ENCODE measurements around the gene PATZ1. TPM values are rescaled to one million over a fixed set of nuclear protein-coding genes. Genes with fewer than 3 reads are reported as not detected.

The PATZ1 gene
- total and polyA plus RNA-seq, 9 of the 15 experiments (the other 6 are each of a cell fraction or from before 2014, with no cell fraction given), result 0.63 to 7.8 (median 4.2) TPM

DNA sequence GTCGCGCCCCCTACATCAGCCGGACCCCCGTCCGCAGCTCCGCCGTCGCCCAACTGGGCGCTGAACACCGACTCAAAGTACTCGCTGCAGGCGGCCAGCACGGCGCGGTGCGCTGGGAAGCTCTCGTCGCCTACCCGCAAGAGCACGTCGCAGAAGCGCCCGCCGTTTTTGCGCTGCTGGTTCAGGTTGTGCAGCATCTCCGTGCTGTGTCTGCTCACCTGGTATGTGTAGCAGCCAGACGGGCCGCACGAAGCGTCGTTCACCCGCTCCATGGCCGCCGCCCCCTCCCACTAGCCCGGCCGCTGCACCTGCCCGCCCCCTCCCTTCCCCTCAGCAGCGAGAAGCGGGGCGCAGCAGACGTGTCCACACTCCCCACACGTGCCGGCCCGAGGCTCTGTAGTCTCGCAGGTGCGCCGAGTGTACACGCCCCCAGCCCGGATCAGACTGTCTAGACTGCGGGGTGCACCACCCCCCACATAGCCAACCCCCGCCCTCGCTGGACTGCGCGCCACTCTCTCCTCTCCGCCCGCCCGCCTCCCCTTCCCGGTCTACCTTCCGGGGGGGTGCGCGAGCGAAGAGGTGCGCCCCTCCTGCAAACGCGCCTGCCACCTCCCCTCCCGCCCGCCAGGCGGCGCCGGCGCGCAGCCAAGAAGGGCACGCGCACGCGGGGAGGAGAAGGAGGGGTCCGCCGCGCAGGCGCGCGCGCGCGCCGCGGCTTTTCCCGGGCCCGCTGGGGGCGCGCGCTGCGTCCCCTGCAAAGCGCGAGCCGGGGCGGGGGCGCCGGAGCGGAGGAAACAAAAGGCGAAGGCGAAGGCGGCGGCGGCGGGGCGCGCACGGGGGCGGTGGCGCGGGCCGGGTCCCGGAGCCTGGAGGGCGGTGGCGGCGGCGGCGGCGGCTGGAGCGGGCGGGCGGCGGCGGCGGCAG, 553 bp downstream of the PATZ1 start (continued):
- TF ChIP-seq ZNF184 (CRISPR knock-in tag; IDR thresholded peaks at IDR 0.05) (no peak), HNRNPUL1 (IDR thresholded peaks at IDR 0.05; ENCODE audit: low read length) (no peak), ZNF282 (CRISPR knock-in tag; IDR thresholded peaks at IDR 0.05) (no peak), ZNF212 (CRISPR knock-in tag; IDR thresholded peaks at IDR 0.05) (no peak), E2F5 (CRISPR knock-in tag; IDR thresholded peaks at IDR 0.05) (no peak), CBFA2T3 (IDR thresholded peaks at IDR 0.05) (no peak), RBM15 (IDR thresholded peaks at IDR 0.05; ENCODE audit: insufficient read depth, low read length) (no peak), ZBTB5 (IDR thresholded peaks at IDR 0.05) (no peak), KDM1A (IDR thresholded peaks at IDR 0.05) (no peak), POLR2B (IDR thresholded peaks at IDR 0.05; ENCODE audit: low read depth, partially characterized antibody) (no peak), RBM22 (IDR thresholded peaks at IDR 0.05; ENCODE audit: low read depth, low read length, poor library complexity, severe bottlenecking) (no peak), DDX20 (tag; IDR thresholded peaks at IDR 0.05; ENCODE audit: low read depth) (no peak), NFRKB (IDR thresholded peaks at IDR 0.05; ENCODE audit: low read depth) (no peak), KDM2B (CRISPR knock-in tag; IDR thresholded peaks at IDR 0.05) (no peak), HMG20A (CRISPR knock-in tag; conservative IDR thresholded peaks at IDR 0.05) (no peak), SMARCC2 (IDR thresholded peaks at IDR 0.05; ENCODE audit: low read depth) (no peak), ZNF780A (CRISPR knock-in tag; IDR thresholded peaks at IDR 0.05) (no peak), ZNF41 (CRISPR knock-in tag; conservative IDR thresholded peaks at IDR 0.05) (no peak), ZNF589 (CRISPR knock-in tag; IDR thresholded peaks at IDR 0.05; ENCODE audit: low read depth) (peak; percentile 80; the same call in 1 of the 2 replicates), ZNF695 (CRISPR knock-in tag; IDR thresholded peaks at IDR 0.05) (no peak), ARID1B (IDR thresholded peaks at IDR 0.05) (no peak), THRA (IDR thresholded peaks at IDR 0.05) (no peak), RBM34 (IDR thresholded peaks at IDR 0.05; ENCODE audit: borderline replicate concordance, insufficient read depth, low read length) (no peak), KLF13 (tag; IDR thresholded peaks at IDR 0.05; ENCODE audit: borderline replicate concordance, low read depth) (0 out of 2 replicates have a peak, but pooled peaks have one; percentile 23), ZNF3 (CRISPR knock-in tag; IDR thresholded peaks at IDR 0.05) (no peak)
- TF ChIP-seq, protein P1, sequence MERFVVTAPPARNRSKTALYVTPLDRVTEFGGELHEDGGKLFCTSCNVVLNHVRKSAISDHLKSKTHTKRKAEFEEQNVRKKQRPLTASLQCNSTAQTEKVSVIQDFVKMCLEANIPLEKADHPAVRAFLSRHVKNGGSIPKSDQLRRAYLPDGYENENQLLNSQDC (CRISPR knock-in tag; IDR thresholded peaks at IDR 0.05), result no peak

All from K562 (cell line).